Measurements from ENCODE around the gene FMNL1.

The FMNL1 gene

DNA sequence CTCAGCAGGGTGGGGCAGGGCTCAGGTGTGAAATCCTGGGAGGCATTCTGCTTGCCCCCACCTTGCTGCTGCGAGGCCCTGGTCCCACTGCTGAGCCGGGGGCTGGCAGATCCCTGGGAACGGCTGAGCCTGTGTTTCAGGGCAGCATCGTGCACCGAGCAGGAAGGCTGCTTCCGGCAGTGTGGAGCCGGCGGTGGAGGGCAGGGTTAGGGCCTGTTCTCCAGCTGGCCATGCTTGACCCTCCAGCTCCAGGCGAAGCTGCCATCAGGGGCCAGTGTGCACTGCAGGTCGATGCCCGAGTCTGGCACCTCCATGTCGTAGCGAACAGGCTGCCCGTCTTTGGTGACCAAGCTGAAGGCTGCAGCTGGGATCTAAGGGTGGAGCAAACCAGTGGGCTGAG lies 42.7 kb downstream of the FMNL1 start:
- no peak overlapping the region for H3K4me3 Mint-ChIP-seq
- H3K36me3 Mint-ChIP-seq (ENCODE audit: low read depth), result peaks cover 25% of the 10 kb centered on the region
- H3K27ac Mint-ChIP-seq, result no peak overlapping the region
- no peak for DNase-seq
- no peaks in the 10 kb centered on the region for H3K9me3 Mint-ChIP-seq
- peaks cover 23% of the 10 kb centered on the region for H3K27me3 Mint-ChIP-seq (ENCODE audit: low read depth, poor library complexity)
- H3K4me1 Mint-ChIP-seq, result peaks cover 9% of the 10 kb centered on the region
- TF ChIP-seq, protein P1, sequence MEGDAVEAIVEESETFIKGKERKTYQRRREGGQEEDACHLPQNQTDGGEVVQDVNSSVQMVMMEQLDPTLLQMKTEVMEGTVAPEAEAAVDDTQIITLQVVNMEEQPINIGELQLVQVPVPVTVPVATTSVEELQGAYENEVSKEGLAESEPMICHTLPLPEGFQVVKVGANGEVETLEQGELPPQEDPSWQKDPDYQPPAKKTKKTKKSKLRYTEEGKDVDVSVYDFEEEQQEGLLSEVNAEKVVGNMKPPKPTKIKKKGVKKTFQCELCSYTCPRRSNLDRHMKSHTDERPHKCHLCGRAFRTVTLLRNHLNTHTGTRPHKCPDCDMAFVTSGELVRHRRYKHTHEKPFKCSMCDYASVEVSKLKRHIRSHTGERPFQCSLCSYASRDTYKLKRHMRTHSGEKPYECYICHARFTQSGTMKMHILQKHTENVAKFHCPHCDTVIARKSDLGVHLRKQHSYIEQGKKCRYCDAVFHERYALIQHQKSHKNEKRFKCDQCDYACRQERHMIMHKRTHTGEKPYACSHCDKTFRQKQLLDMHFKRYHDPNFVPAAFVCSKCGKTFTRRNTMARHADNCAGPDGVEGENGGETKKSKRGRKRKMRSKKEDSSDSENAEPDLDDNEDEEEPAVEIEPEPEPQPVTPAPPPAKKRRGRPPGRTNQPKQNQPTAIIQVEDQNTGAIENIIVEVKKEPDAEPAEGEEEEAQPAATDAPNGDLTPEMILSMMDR (IDR thresholded peaks at IDR 0.05), result no peak

DNA sequence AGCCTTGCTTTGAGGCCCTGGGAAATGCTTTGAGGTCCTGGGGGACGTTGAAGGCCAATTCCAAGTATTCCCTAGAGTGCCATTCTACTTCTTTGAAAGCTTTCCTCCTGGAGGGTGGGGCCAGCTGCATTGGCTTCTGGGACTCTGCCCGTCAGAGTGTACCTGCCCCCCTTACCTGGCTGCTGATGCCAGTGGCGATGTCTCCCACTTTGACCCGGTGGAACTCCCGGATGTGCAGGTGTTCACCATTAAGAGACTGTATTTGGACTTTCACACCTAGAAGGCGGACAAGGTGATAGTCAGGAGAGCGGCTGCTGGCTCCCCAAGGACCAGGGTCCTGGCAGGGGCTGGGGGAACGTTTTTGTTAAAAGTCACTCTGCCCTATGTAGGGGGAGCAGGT lies 43.3 kb downstream of the FMNL1 start:
- H3K4me1 Mint-ChIP-seq, result peaks cover 9% of the 10 kb centered on the region
- DNase-seq, result no peak
- H3K4me3 Mint-ChIP-seq, result no peak overlapping the region
- no peaks in the 10 kb centered on the region for H3K9me3 Mint-ChIP-seq
- TF ChIP-seq, protein P1 (IDR thresholded peaks at IDR 0.05), result no peak
- no peak overlapping the region for H3K27ac Mint-ChIP-seq
- H3K27me3 Mint-ChIP-seq (ENCODE audit: low read depth, poor library complexity), result peaks cover 20% of the 10 kb centered on the region
- peaks cover 30% of the 10 kb centered on the region for H3K36me3 Mint-ChIP-seq (ENCODE audit: low read depth)

DNA sequence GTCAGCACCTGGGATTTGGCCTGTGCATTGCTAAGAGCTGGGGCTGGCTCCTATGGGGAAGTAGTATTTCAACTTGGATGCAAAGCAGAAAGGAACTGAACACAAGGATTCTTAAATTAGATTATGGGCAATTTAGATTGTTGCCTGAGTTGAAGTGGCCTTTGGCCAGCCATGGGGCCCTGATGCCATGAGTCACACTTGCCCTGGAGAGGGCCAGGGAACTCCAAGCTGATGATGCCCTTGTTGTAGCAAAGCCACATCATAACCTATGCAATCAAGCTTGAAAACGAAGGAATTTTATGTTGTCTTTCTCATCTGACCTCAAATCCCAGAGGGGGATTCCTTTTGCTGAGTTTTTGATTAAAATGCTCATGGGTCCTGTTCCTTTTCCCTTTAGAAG lies 44.1 kb downstream of the FMNL1 start:
- Mint-ChIP-seq H3K36me3 (ENCODE audit: low read depth) (peaks cover 35% of the 10 kb centered on the region), H3K4me1 (peaks cover 9% of the 10 kb centered on the region)

DNA sequence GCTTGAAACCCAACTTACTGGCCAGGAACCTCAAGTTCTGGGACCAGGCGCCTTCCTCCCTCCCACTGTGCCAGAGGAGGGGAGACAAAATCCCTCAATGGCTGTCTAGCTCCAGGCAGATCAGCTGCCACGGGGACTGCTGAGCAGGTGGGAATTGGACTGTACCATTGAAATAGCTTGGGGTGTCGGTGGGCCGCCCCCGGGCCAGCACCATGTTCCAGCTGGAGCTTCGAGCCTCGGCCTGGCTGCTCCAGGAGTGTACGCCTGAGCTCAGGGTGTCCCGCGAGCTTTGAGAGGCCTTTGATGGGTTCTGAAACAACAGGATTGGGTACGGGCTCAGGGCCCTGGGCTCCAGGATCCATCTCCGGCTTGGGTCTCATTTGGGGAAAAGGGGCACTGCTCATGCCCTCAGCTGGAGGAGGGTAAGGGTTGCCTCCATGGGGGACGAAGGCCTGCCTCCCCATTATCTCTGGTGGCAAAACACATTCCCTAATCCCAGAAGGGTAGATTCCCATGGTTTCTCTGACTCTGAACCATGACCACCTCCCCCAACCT lies 44.8 kb downstream of the FMNL1 start:
- Mint-ChIP-seq H3K27ac (no peak overlapping the region), H3K9me3 (no peaks in the 10 kb centered on the region), H3K4me3 (no peak overlapping the region), H3K4me1 (peaks cover 9% of the 10 kb centered on the region), H3K36me3 (ENCODE audit: low read depth) (peaks cover 35% of the 10 kb centered on the region), H3K27me3 (ENCODE audit: low read depth, poor library complexity) (peaks cover 6% of the 10 kb centered on the region)
- DNase-seq, result no peak
- TF ChIP-seq, protein P1 (IDR thresholded peaks at IDR 0.05), result no peak

More for the DNA sequence above, 44.1 kb downstream of the FMNL1 start:
- no peak for DNase-seq
- TF ChIP-seq, protein P1 (IDR thresholded peaks at IDR 0.05), result no peak
- Mint-ChIP-seq H3K27me3 (ENCODE audit: low read depth, poor library complexity) (peaks cover 11% of the 10 kb centered on the region), H3K27ac (no peak overlapping the region), H3K9me3 (no peaks in the 10 kb centered on the region), H3K4me3 (no peak overlapping the region)

DNA sequence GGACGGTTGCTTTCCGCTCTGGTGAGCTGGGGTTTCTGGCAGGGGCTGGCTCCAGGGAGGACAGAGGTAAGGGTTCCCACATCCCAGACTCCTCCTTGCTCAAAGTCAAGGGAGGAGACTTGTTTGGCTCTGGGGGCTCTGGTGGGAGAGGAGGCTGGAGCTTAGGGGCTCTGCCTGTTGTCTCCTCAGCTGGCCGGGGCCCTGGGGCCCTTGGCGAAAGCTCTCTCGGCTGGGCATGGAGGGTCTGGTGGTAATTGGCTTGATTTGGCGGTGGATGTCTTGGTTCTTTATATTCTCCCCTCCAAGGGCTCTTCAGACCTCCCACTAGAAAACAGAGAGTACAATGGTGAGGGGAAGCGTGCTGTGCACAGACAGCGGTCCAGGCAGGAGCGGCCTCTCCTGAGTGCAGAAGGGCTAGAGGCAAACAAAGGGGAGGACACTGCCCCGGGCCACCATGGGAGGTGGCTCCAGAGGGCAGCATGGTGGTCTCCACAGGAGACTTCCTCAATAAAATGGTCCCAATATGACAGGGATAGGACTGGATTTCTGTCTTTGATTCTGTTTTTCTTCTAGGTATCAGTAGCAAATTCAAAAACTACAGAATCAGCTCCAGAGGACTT lies 45.9 kb downstream of the FMNL1 start:
- peaks cover 6% of the 10 kb centered on the region for H3K27me3 Mint-ChIP-seq (ENCODE audit: low read depth, poor library complexity)
- H3K36me3 Mint-ChIP-seq (ENCODE audit: low read depth), result peaks cover 35% of the 10 kb centered on the region
- DNase-seq, result no peak
- peak overlapping the region; percentile 39 for H3K27ac Mint-ChIP-seq
- H3K4me1 Mint-ChIP-seq, result peaks cover 9% of the 10 kb centered on the region
- H3K9me3 Mint-ChIP-seq, result no peaks in the 10 kb centered on the region
- H3K4me3 Mint-ChIP-seq, result no peak overlapping the region
- TF ChIP-seq, protein P1 (IDR thresholded peaks at IDR 0.05), result no peak

DNA sequence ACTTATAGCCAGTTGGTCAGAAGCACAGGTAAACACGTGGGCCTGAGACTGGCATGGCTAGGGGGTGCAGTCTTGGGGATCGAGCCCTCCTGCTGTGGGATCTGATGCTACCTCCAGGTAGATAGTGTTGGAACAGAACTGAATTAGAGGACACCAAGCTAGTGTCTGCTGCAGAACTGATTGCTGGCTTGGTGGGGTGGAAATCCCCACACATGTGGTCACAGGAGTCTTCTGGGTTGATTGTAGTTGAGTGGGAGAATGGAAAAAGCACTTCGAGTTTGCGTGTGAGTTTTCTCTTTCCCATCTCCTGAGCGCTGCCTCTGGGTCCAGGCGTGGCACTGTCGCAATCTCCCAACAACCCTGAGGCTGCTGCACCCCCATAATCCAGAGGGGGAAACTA lies 48.2 kb downstream of the FMNL1 start:
- Mint-ChIP-seq H3K36me3 (ENCODE audit: low read depth) (peaks cover 41% of the 10 kb centered on the region), H3K27ac (no peak overlapping the region), H3K9me3 (no peaks in the 10 kb centered on the region), H3K4me3 (no peak overlapping the region), H3K27me3 (ENCODE audit: low read depth, poor library complexity) (peaks cover 6% of the 10 kb centered on the region), H3K4me1 (no peaks in the 10 kb centered on the region)
- TF ChIP-seq, protein P1 (IDR thresholded peaks at IDR 0.05), result no peak
- DNase-seq, result no peak
